Stomach smooth muscle (tissue), 2 donors: ENCODE measurements around the gene PCNX4.
A peak's percentile ranks its signal among the peaks of the same experiment; 100 is the strongest.

ENCODE experiments used
- H3K27ac ChIP-seq: one replicate; pipeline ENCODE4 v1.7.0; 2013; ENCODE audit warnings: mild to moderate bottlenecking, low read length, inconsistent platforms
- H3K27me3 ChIP-seq, 2 donors: one replicate each; pipeline ENCODE4 v1.7.0; 2013; ENCODE audit warnings: low read length in 2 of 2; ENCODE audit not compliant: insufficient read depth in 2 of 2, control insufficient read depth in 1 of 2
- H3K36me3 ChIP-seq, 2 donors: one replicate each; pipeline ENCODE4 v1.7.0; 2013; ENCODE audit warnings: low read length in 2 of 2; ENCODE audit not compliant: control insufficient read depth in 2 of 2, insufficient read depth in 2 of 2
- H3K4me1 ChIP-seq: one replicate; pipeline ENCODE4 v1.7.0; 2013; ENCODE audit warnings: low read length; ENCODE audit not compliant: control insufficient read depth, insufficient read depth
- H3K4me3 ChIP-seq, 2 donors: one replicate each; pipeline ENCODE4 v1.7.0; 2013; ENCODE audit warnings: low read length in 2 of 2
- H3K9ac ChIP-seq, 2 donors: one replicate each; pipeline ENCODE4 v1.7.0; 2013; ENCODE audit warnings: low read length in 2 of 2, mild to moderate bottlenecking in 1 of 2
- H3K9me3 ChIP-seq, 2 donors: one replicate each; pipeline ENCODE4 v1.7.0; 2013; ENCODE audit warnings: low read length in 2 of 2; ENCODE audit not compliant: control insufficient read depth in 2 of 2
- donor health status: healthy.
- donor health status: Pancreatic carcinoma.

Gene PCNX4

DNA sequence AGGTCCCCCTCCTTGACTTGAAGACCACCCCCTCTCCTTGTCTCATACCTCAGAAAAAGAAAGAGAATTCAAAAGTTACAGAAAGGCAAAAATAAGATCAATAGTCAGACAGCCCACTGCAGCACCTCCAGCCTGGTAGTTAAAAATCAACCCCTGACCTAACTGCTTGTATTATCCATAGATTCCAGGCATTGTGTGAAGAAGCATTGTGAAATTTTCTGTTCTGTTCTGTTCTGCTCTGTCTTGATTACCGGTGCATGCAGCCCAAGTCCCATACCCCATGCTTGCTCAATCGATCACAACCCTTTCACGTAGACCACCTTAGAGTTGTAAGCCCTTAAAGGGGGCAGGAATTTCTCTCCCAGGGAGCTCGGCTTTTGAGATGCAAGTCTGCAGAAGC, 79.2 kb downstream of the PCNX4 start:
- Histone ChIP-seq H3K36me3 (no peaks in the 10 kb centered on the region), H3K27me3 (no peaks in the 10 kb centered on the region), H3K27ac (no peak overlapping the region), H3K4me3 (no peak overlapping the region), H3K9me3 (no peaks in the 10 kb centered on the region), H3K4me1 (peaks cover 4% of the 10 kb centered on the region), H3K9ac (no peak overlapping the region)

GRCh38 chr14:60171690-60172089, 80.0 kb downstream of the PCNX4 start:
- Histone ChIP-seq H3K27ac (no peak overlapping the region), H3K36me3 (no peaks in the 10 kb centered on the region), H3K4me3 (no peak overlapping the region), H3K27me3 (no peaks in the 10 kb centered on the region), H3K4me1 (no peaks in the 10 kb centered on the region), H3K9me3 (no peaks in the 10 kb centered on the region), H3K9ac (no peak overlapping the region)

DNA sequence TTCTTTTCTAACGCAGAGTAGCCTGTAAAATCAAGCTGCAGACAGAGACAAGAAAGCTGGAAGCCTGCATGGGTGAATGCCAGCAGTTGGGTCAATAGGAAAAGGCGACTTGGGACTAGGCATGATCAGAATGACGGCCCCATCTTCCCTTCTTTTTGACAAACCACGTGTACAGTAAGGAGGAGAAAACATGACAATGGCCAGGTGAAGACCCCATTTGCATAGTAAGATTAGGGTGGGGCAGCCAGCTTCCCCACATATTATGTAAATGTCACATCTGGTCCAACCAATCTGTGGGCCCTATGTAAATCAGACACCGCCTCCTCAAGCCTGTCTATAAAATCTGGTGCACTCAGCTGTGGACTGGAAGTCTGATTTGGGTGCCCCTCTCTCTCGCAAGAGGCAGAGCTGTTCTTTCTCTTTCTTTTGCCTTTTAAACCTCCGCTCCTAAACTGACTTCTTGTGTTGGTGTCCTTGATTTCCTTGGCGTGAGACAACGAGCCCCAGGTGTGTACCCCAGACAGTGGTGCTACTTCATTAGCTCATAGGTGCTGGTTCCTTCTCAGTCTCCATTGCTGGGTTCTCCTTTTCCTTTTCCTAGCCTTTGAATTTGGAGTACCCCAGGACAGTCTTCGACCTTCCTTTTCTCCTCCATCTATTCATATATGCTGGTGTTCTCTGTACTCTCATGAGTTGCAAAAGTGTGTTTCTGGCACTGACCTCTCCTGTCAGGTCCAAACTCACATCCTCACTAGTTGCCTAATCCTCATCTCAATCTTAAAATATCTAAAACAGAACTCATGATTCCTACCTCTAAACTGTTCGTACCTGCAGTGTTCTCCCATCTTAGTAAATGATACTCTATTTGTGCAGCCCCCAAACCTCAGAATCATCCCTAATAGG, 82.9 kb downstream of the PCNX4 start:
- Histone ChIP-seq H3K27me3 (no peaks in the 10 kb centered on the region), H3K4me1 (peaks cover 3% of the 10 kb centered on the region), H3K36me3 (no peaks in the 10 kb centered on the region), H3K9ac (no peak overlapping the region), H3K27ac (no peak overlapping the region), H3K4me3 (no peak overlapping the region), H3K9me3 (no peaks in the 10 kb centered on the region)

DNA sequence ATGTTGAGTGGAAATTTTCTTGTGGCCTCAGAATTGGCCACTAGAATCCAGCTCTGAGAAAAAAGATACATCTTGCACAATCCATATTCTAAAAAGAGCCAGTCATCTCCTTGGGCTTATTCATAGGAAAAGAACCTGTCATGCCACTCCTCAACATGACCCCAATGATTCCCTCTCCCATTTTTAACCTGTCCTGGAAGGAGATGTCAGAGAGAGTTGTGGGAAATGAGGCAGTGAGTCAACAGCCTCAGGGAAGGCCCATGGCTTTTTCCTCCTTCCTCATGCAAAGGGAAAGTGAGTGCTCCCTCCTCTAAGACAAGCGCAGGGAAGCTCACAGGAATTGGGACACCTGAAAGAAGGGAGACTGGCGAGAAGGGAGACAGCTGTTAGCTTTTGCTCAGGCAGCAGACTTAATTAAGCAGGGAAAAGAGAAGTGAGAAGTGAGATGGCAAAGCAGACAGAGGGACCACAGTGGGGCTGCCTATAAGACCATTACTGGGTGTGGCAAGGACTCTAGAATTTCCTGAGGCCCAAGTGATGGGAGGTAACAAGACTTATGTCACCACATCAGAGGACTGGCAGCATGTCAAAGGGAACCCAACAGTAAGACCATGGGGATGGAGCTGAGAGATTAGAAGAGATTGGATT, 83.7 kb downstream of the PCNX4 start:
- Histone ChIP-seq H3K4me3 (no peak overlapping the region), H3K4me1 (peaks cover 4% of the 10 kb centered on the region), H3K36me3 (no peaks in the 10 kb centered on the region), H3K9ac (no peak overlapping the region), H3K9me3 (no peaks in the 10 kb centered on the region), H3K27ac (no peak overlapping the region), H3K27me3 (no peaks in the 10 kb centered on the region)

DNA sequence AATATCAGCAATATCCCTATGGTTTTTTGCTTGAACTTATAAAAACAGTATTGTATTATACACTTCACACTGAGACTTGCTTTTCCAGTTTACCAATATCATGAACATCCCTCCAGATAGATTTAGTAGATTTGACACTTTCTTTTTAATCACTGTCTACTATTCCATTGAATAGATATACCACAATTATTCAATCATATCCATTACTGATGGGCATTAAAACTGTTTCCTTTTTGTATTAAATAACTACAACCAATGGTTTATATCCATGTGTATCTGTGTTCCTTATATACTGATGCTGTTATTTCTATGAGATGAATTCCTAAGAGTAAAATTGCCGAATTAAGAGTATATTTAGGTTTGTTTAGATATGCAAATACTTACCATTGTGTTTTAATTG, 86.4 kb downstream of the PCNX4 start:
- Histone ChIP-seq H3K4me1 (peaks cover 4% of the 10 kb centered on the region), H3K9ac (no peak overlapping the region), H3K27ac (no peak overlapping the region)

DNA sequence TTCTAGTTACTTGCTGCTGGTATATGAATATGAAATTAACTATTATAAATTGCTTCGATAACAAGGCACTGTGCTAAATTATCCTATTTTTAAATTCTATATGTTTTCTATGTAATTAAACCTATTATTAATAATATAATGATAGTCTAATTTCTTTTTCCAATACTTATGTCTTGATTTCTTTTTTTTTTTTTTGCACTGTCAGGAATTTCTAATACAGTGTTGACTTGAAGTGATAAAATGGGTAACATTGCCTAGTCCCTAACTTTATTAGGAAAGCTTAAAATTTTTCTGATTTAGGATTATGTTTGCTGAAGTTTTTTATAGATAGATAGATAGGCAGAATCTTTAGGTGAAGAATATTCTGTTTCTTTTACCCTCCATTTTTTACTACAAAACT, 87.1 kb downstream of the PCNX4 start:
- Histone ChIP-seq H3K36me3 (no peaks in the 10 kb centered on the region), H3K4me3 (no peak overlapping the region), H3K4me1 (peaks cover 4% of the 10 kb centered on the region), H3K9ac (no peak overlapping the region), H3K9me3 (no peaks in the 10 kb centered on the region), H3K27ac (no peak overlapping the region), H3K27me3 (no peaks in the 10 kb centered on the region)

More for the DNA sequence above, 86.4 kb downstream of the PCNX4 start:
- Histone ChIP-seq H3K27me3 (no peaks in the 10 kb centered on the region), H3K4me3 (no peak overlapping the region), H3K36me3 (no peaks in the 10 kb centered on the region), H3K9me3 (no peaks in the 10 kb centered on the region)

GRCh38 chr14:60179431-60179869, 87.7 kb downstream of the PCNX4 start:
- Histone ChIP-seq H3K9ac (no peak overlapping the region), H3K36me3 (no peaks in the 10 kb centered on the region), H3K9me3 (no peaks in the 10 kb centered on the region), H3K27ac (no peak overlapping the region), H3K27me3 (no peaks in the 10 kb centered on the region), H3K4me1 (peaks cover 4% of the 10 kb centered on the region), H3K4me3 (no peak overlapping the region)

- Histone ChIP-seq H3K36me3 (no peaks in the 10 kb centered on the region), H3K9ac (no peak overlapping the region), H3K4me3 (no peak overlapping the region), H3K4me1 (peaks cover 4% of the 10 kb centered on the region), H3K9me3 (no peaks in the 10 kb centered on the region), H3K27me3 (no peaks in the 10 kb centered on the region), H3K27ac (no peak overlapping the region)
Observed at GRCh38 chr14:60183138-60183537, 91.4 kb downstream of the PCNX4 start.

DNA sequence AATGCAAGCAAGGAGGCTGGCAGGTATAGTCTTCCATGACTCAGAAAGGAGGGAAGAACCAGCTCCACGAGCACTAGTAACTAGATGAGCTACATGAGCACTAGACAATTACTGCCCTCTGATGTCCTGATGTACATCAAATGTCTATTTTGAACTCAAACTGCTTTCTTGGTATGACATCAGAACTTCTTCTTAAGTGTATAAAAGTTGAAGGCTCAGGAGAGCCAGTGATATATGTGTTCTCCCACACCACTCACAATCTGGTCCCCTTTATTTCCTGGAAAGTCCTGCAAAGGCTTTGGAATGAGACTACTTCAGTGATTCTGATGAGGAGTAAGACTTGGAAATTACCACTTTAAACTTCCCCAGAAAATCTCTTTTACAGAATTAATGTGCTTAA, 92.0 kb downstream of the PCNX4 start:
- Histone ChIP-seq H3K4me1 (peaks cover 4% of the 10 kb centered on the region), H3K36me3 (no peaks in the 10 kb centered on the region), H3K27me3 (no peaks in the 10 kb centered on the region), H3K9me3 (no peaks in the 10 kb centered on the region), H3K27ac (no peak overlapping the region), H3K4me3 (peak overlapping the region; percentile 59 to 69), H3K9ac (peak overlapping the region; percentile 21 to 77)

- Histone ChIP-seq H3K4me1 (peaks cover 3% of the 10 kb centered on the region), H3K27ac (no peak overlapping the region), H3K9me3 (no peaks in the 10 kb centered on the region), H3K9ac (peak overlapping the region; percentile 21 to 77), H3K4me3 (peak overlapping the region; percentile 59 to 69), H3K36me3 (no peaks in the 10 kb centered on the region), H3K27me3 (no peaks in the 10 kb centered on the region)
Observed at GRCh38 chr14:60184146-60184904, 92.6 kb downstream of the PCNX4 start.
